Raji (cell line): Measurements from ENCODE around the gene UBQLN2.

Experiments used
- POLR2A ChIP-seq: IDR thresholded peaks from 2 replicates; pipeline ENCODE4 v1.6.1; 2011; ENCODE audit warnings: low read depth, low read length, control low read depth; ENCODE audit not compliant: insufficient read depth

UBQLN2 gene

DNA sequence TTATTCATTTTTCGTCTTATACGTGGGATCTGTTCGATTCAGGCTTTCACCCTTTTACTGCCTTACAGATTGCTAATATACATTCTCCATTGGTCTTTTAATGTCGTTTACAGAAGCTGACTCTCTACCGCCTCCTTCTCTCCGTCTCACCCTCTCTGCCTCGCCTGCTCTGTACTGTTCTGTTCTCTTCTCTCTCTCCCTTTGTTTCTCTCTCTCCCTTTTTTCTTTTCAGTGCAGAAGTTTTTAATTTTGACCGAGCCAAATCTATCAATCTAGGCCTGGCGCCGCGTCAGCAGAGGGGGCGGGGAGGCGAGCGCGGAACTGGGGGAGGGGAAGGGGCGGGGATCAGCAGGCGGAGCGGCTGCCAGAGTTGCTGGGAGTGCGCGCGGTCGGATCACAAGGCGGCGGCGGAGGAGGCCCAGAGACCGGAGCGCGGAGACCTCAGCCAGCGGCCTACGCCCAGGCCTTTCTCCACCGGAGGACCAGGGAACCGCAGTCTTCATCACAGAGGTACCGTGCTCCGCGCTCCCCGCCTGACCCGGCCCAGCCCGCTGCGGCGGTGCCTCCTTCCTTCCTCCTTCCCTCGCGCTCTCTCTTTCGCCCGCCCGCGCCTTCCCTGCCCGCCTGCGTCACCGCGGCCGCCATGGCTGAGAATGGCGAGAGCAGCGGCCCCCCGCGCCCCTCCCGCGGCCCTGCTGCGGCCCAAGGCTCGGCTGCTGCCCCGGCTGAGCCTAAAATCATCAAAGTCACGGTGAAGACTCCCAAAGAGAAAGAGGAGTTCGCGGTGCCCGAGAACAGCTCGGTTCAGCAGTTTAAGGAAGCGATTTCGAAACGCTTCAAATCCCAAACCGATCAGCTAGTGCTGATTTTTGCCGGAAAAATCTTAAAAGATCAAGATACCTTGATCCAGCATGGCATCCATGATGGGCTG is at the start of gene UBQLN2:
TSS of gene UBQLN2 (plus strand) at position 397 of the 931 bp plus-strand sequence. CDS start at position 644, 247 bp downstream.
- TF ChIP-seq POLR2A = peak; percentile 78

GRCh38 chrX:56519642-56520041 is 43.8 kb upstream of the UBQLN2 start:
- TF ChIP-seq POLR2A = no peak

GRCh38 chrX:56530011-56530410 is 33.4 kb upstream of the UBQLN2 start:
- no peak for TF ChIP-seq POLR2A

DNA sequence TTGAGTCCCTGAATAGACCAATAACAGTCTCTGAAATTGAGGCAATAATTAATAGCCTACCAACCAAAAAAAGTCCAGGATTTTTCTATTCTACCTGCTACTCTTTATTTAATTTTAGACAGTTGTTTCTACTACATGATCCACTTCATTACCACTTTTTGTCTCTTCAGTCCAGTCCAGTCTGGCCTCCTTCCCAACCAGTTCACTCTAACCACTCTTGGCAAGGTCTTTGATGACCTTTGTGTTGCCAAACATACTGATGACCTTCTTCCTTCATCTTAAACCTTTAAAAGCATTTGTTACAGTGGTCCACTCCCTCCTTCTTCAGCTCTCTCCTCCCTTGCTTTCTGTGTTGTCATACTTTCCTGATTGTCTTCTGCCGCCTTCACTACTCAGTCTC is 12.8 kb upstream of the UBQLN2 start:
- TF ChIP-seq POLR2A = no peak

DNA sequence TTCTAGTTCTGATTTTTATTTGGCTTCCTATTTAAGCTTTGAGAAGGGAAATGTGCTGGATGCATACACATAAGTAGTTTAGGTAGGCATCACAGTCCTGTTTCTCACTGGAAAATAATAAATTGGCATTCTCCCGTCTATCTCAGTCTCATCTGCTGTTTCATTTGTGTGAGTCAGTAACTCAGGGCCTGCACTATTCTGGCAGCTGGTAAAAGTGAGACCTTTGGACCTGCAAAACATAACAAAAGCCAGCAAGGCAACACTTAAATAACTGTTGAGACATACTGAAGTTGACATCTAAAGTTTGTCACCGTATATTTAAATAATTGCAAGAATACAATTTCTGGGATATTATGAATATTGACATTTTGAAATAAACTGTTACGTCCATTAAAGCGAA is 8.6 kb upstream of the UBQLN2 start:
- TF ChIP-seq POLR2A = no peak

GRCh38 chrX:56557376-56557929 is 6.0 kb upstream of the UBQLN2 start:
- TF ChIP-seq POLR2A = no peak

- no peak for TF ChIP-seq POLR2A
These were observed 898 bp downstream of the UBQLN2 start for GRCh38 chrX:56564164-56564885.

DNA sequence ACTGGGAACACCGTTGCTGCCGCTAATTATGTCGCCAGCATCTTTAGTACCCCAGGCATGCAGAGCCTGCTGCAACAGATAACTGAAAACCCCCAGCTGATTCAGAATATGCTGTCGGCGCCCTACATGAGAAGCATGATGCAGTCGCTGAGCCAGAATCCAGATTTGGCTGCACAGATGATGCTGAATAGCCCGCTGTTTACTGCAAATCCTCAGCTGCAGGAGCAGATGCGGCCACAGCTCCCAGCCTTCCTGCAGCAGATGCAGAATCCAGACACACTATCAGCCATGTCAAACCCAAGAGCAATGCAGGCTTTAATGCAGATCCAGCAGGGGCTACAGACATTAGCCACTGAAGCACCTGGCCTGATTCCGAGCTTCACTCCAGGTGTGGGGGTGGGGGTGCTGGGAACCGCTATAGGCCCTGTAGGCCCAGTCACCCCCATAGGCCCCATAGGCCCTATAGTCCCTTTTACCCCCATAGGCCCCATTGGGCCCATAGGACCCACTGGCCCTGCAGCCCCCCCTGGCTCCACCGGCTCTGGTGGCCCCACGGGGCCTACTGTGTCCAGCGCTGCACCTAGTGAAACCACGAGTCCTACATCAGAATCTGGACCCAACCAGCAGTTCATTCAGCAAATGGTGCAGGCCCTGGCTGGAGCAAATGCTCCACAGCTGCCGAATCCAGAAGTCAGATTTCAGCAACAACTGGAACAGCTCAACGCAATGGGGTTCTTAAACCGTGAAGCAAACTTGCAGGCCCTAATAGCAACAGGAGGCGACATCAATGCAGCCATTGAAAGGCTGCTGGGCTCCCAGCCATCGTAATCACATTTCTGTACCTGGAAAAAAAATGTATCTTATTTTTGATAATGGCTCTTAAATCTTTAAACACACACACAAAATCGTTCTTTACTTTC is 1.8 kb downstream of the UBQLN2 start:
- no peak for TF ChIP-seq POLR2A

DNA sequence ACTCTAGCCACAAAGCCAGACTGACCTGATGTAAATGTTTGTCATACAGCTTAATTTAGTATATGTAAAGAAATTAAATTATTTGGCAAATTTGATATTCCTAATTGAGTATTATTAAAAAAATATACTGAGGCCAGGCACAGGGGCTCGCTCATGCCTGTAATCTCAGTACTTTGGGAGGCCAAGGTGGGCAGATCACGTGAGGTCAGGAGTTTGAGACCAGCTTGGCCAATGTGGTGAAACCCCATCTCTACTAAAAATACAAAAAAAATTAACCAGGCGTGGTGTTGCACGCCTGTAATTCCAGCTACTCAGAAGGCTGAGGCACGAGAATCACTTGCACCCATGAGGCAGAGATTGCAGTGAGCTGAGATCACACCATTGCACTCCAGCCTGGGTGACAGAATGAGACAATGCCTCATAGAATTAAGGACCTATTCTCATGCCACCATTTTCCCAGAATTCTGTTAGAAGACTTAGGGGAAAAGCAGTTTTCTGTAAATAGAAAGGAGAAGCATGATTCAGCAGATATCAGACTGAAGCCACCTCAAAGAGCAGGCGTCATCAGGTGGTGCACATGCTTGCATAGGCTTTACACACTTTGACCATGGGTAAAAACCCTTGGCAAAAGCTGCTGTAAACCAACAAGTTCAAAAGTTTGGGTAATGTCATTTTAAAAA is 6.1 kb downstream of the UBQLN2 start:
- no peak for TF ChIP-seq POLR2A

DNA sequence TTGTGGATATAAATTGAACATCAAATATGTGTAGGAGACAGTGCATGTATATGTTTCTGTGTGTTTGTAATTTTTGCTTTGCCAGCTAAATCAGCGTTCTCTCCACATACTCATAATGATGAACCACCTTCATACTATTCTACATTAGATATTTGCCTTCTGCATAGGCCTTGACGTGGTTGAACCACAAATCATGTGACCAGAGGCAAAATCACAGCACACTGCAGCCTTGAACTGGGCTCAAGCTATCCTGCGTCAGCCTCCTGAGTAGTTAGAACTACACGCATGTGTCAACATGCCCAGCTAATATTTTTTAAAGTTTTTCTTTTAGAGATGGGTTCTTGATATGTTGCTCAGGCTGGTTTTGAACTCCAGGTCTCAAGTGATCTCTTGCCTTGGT is 9.5 kb downstream of the UBQLN2 start:
- TF ChIP-seq POLR2A = no peak

DNA sequence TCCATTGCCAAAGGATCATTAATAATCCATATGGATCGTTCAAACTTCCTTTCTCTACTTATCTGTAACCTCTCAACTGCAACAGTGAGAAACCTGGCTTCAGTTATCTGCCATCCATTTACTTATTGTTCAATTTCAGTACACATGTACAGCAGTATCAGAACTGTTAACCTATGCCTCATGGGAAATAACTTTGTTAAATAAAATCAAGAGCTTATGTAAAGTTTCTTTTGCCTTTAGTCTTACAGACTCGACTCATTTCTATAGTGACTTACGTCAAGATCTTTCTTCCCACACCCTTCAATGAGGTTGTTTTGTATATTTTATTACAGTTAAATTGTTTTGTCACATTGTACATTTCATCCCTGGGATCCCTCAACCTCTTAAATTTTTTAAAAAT is 11.4 kb downstream of the UBQLN2 start:
- no peak for TF ChIP-seq POLR2A

DNA sequence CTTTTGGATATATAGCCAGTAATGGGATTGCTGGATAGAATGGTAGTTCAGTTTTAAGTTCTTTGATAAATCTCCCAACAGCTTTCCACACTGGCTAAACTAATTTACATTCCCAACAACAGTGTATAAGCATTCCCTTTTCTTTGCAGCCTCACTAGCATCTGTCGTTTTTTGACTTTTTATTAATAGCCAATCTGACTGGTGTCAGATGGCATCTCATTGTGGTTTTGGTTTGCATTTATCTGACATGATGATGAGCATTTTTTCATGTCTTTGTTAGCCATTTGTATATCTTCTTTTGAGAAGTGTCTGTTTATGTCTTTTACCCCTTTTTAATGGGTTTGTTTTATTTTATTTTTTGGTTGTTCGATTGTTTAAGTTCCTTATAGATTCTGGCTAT is 13.3 kb downstream of the UBQLN2 start:
- no peak for TF ChIP-seq POLR2A

GRCh38 chrX:56588397-56589188 is 25.2 kb downstream of the UBQLN2 start:
- TF ChIP-seq POLR2A = no peak
